HEK293T (cell line): Measurements from ENCODE around the gene ACAA1.

Source experiments
- CTCF ChIA-PET: fragments of 350-600 bp; formaldehyde crosslinking; extraction: SDS; loops from one replicate; lab custom pipeline; 2021; ENCODE audit warnings: antibody characterized with exemption, inconsistent platforms; lab: Yijun Ruan, JAX
- POLR2A ChIA-PET: fragments of 350-600 bp; formaldehyde crosslinking; extraction: SDS; loops from one replicate; lab custom pipeline; 2020; ENCODE audit warnings: antibody characterized with exemption, inconsistent platforms; lab: Yijun Ruan, JAX
- DNase-seq: peaks from one replicate; pipeline ENCODE4 v3.0.0; 2012; ENCODE audit warnings: mixed read lengths; ENCODE audit errors: extremely low spot score
- ARNT ChIP-seq: fragments of 450-650 bp; IDR thresholded peaks from 2 replicates; pipeline ENCODE4 v1.6.1; 2017; ENCODE audit warnings: mild to moderate bottlenecking
- BHLHE40 ChIP-seq: fragments of 450-650 bp; IDR thresholded peaks from 2 replicates; pipeline ENCODE4 v1.6.1; 2016; ENCODE audit warnings: mild to moderate bottlenecking, moderate library complexity, borderline replicate concordance
- CTBP1 ChIP-seq: fragments of 450-650 bp; IDR thresholded peaks from 2 replicates; pipeline ENCODE4 v1.6.1; 2016; ENCODE audit warnings: borderline replicate concordance
- ELF4 ChIP-seq: fragments of 450-650 bp; IDR thresholded peaks from 2 replicates; pipeline ENCODE4 v1.6.1; 2017; ENCODE audit warnings: antibody characterized with exemption
- FOXA1 ChIP-seq: fragments of 450-650 bp; IDR thresholded peaks from 2 replicates; pipeline ENCODE4 v1.6.1; 2016; ENCODE audit warnings: mild to moderate bottlenecking
- FOXK2 ChIP-seq: fragments of 450-650 bp; IDR thresholded peaks from 2 replicates; pipeline ENCODE4 v1.6.1; 2016; ENCODE audit warnings: mild to moderate bottlenecking
- FOXM1 ChIP-seq: fragments of 450-650 bp; IDR thresholded peaks from 2 replicates; pipeline ENCODE4 v1.6.1; 2017; ENCODE audit warnings: mild to moderate bottlenecking, borderline replicate concordance
- HDGF ChIP-seq: fragments of 450-650 bp; IDR thresholded peaks from 2 replicates; pipeline ENCODE4 v1.6.1; 2017; ENCODE audit warnings: antibody characterized with exemption, borderline replicate concordance
- L3MBTL2 ChIP-seq: fragments of 450-650 bp; conservative IDR thresholded peaks from 2 replicates; pipeline ENCODE4 v1.6.1; 2016; ENCODE audit warnings: mild to moderate bottlenecking
- LEF1 ChIP-seq: fragments of 450-650 bp; IDR thresholded peaks from 2 replicates; pipeline ENCODE4 v1.6.1; 2017; ENCODE audit warnings: mild to moderate bottlenecking, borderline replicate concordance
- NFRKB ChIP-seq: fragments of 450-650 bp; IDR thresholded peaks from 2 replicates; pipeline ENCODE4 v1.6.1; 2016; ENCODE audit warnings: mild to moderate bottlenecking, moderate library complexity
- PKNOX1 ChIP-seq: fragments of 450-650 bp; IDR thresholded peaks from 2 replicates; pipeline ENCODE4 v1.6.1; 2016
- SP1 ChIP-seq: fragments of 450-650 bp; IDR thresholded peaks from 2 replicates; pipeline ENCODE4 v1.6.1; 2017
- SUZ12 ChIP-seq: fragments of 450-650 bp; IDR thresholded peaks from 2 replicates; pipeline ENCODE4 v1.6.1; 2016; ENCODE audit warnings: mild to moderate bottlenecking
- TARDBP ChIP-seq: fragments of 450-650 bp; IDR thresholded peaks from 2 replicates; pipeline ENCODE4 v1.6.1; 2016
- ZNF384 ChIP-seq: fragments of 450-650 bp; IDR thresholded peaks from 2 replicates; pipeline ENCODE4 v1.6.1; 2016

ACAA1 gene

GRCh38 chr3:38150780-38151528, 14.0 kb upstream of the ACAA1 start:
- TF ChIP-seq FOXM1, result no peak
- TF ChIP-seq TARDBP, result no peak
- TF ChIP-seq ARNT, result no peak
- no peak for TF ChIP-seq L3MBTL2
- TF ChIP-seq HDGF, result no peak
- ChIA-PET POLR2A (no interaction called here), CTCF (no interaction called here)
- no peak for DNase-seq

DNA sequence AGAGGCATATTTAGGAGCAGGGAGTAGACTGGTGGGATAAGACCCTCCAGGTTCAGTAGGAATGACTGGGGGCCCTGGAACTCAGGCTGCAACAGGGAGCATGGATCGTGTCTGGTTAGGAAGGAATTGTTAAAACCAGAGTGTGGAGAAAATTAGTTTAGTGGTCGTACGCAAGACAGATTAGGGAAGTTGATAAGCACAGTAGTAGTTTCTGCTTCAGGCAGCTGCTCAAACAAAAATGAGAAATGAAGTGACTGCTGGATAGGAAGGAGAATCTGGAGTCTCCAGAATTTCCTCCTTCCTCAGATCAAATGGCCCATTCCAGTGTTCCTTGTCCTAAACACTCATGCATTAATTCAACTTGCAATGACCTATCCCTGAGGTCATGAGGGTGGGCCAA, 12.8 kb upstream of the ACAA1 start:
- CTCF ChIA-PET, result no interaction called here
- POLR2A ChIA-PET, result no interaction called here
- TF ChIP-seq ELF4 (no peak), FOXK2 (no peak), FOXA1 (no peak), LEF1 (no peak)
- DNase-seq, result no peak

- no peak for TF ChIP-seq LEF1
- TF ChIP-seq CTBP1, result no peak
- no peak for TF ChIP-seq SP1
- no peak for TF ChIP-seq ELF4
- TF ChIP-seq FOXM1, result no peak
- TF ChIP-seq SUZ12, result no peak
- no peak for TF ChIP-seq TARDBP
- no peak for TF ChIP-seq FOXK2
- TF ChIP-seq FOXA1, result no peak
- TF ChIP-seq ARNT, result no peak
- TF ChIP-seq BHLHE40, result no peak
- POLR2A ChIA-PET, result no interaction called here
- DNase-seq, result no peak
- CTCF ChIA-PET, result interaction anchor here (0.5 kb wide), 1 partner anchor 132 kb away, joined by 4 read pairs; no protein-coding TSS in a partner anchor
These were observed 11.5 kb upstream of the ACAA1 start for GRCh38 chr3:38148311-38148882.

- CTCF ChIA-PET, result no interaction called here
- DNase-seq, result no peak
- POLR2A ChIA-PET, result no interaction called here
- TF ChIP-seq SP1, result no peak
- TF ChIP-seq HDGF, result no peak
- TF ChIP-seq ELF4, result no peak
- no peak for TF ChIP-seq PKNOX1
- TF ChIP-seq NFRKB, result no peak
- no peak for TF ChIP-seq FOXK2
- no peak for TF ChIP-seq BHLHE40
- no peak for TF ChIP-seq L3MBTL2
- TF ChIP-seq FOXA1, result no peak
- TF ChIP-seq ZNF384, result no peak
- no peak for TF ChIP-seq CTBP1
- TF ChIP-seq TARDBP, result no peak
- TF ChIP-seq LEF1, result no peak
- TF ChIP-seq ARNT, result no peak
- no peak for TF ChIP-seq SUZ12
These were observed 10.5 kb upstream of the ACAA1 start for GRCh38 chr3:38147421-38147820.

GRCh38 chr3:38146504-38146903, 9.6 kb upstream of the ACAA1 start:
- POLR2A ChIA-PET, result no interaction called here
- CTCF ChIA-PET, result no interaction called here
- DNase-seq, result no peak
- TF ChIP-seq FOXA1, result no peak
- TF ChIP-seq BHLHE40, result no peak
- TF ChIP-seq ZNF384, result no peak
- TF ChIP-seq FOXK2, result no peak
- no peak for TF ChIP-seq CTBP1
- no peak for TF ChIP-seq L3MBTL2
- no peak for TF ChIP-seq ARNT
- TF ChIP-seq NFRKB, result no peak
- no peak for TF ChIP-seq TARDBP
- TF ChIP-seq FOXM1, result no peak
- TF ChIP-seq SP1, result no peak
- TF ChIP-seq LEF1, result no peak
- no peak for TF ChIP-seq HDGF
- TF ChIP-seq PKNOX1, result no peak
- TF ChIP-seq ELF4, result no peak
- no peak for TF ChIP-seq SUZ12

GRCh38 chr3:38143511-38143910, 6.6 kb upstream of the ACAA1 start:
- ChIA-PET CTCF (no interaction called here), POLR2A (no interaction called here)
- no peak for TF ChIP-seq SP1
- TF ChIP-seq HDGF, result no peak
- TF ChIP-seq SUZ12, result no peak
- TF ChIP-seq FOXM1, result no peak
- no peak for TF ChIP-seq L3MBTL2
- TF ChIP-seq ZNF384, result no peak
- TF ChIP-seq ELF4, result no peak
- TF ChIP-seq ARNT, result no peak
- TF ChIP-seq FOXK2, result no peak
- no peak for TF ChIP-seq LEF1
- TF ChIP-seq TARDBP, result no peak
- TF ChIP-seq NFRKB, result no peak
- TF ChIP-seq CTBP1, result no peak
- TF ChIP-seq PKNOX1, result no peak
- no peak for TF ChIP-seq FOXA1
- no peak for TF ChIP-seq BHLHE40
- no peak for DNase-seq
